ENCODE results near the gene CUBN.

DNA sequence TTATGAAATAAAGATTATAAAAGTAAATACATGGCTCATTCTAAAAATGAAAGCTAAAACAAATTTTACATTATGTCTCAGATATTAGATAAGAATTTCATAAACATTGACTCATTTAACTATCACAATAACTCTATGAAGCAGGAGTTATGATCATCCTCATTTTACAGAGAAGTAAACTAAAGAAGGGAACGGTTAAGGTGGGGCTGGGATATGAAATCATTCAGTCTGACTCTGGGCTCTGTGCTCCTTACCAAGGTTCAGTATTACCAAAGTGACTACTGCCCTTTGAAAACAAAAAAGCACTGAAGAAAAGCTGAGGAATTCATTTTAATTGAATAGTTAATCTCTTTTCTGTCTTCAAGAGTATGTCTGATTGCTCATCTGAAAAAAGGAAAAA, 22.1 kb upstream of the CUBN start:
- TF ChIP-seq BHLHE40 (IDR thresholded peaks at IDR 0.05; ENCODE audit: borderline replicate concordance in 1 of 2, low read depth in 2 of 2, low read length in 1 of 2) (no peak), POLR2AphosphoS5 (IDR thresholded peaks at IDR 0.05; ENCODE audit: low read length) (no peak), MEF2A (IDR thresholded peaks at IDR 0.05; ENCODE audit: insufficient read depth, low read depth, low read length) (no peak), RCOR1 (conservative IDR thresholded peaks at IDR 0.05; ENCODE audit: low read depth, low read length) (no peak), NFIC (IDR thresholded peaks at IDR 0.05; ENCODE audit: low read depth, low read length) (no peak), SRF (IDR thresholded peaks at IDR 0.05; ENCODE audit: low read depth in 2 of 2, low read length in 2 of 2) (no peak), EZH2 (IDR thresholded peaks at IDR 0.05; ENCODE audit: borderline replicate concordance, control insufficient read depth, low read depth, low read length) (no peak), BRCA1 (IDR thresholded peaks at IDR 0.05; ENCODE audit: low read depth, low read length) (no peak)
- TF ChIP-seq, protein P1, sequence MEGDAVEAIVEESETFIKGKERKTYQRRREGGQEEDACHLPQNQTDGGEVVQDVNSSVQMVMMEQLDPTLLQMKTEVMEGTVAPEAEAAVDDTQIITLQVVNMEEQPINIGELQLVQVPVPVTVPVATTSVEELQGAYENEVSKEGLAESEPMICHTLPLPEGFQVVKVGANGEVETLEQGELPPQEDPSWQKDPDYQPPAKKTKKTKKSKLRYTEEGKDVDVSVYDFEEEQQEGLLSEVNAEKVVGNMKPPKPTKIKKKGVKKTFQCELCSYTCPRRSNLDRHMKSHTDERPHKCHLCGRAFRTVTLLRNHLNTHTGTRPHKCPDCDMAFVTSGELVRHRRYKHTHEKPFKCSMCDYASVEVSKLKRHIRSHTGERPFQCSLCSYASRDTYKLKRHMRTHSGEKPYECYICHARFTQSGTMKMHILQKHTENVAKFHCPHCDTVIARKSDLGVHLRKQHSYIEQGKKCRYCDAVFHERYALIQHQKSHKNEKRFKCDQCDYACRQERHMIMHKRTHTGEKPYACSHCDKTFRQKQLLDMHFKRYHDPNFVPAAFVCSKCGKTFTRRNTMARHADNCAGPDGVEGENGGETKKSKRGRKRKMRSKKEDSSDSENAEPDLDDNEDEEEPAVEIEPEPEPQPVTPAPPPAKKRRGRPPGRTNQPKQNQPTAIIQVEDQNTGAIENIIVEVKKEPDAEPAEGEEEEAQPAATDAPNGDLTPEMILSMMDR (IDR thresholded peaks at IDR 0.05 in 2 of 3, conservative IDR thresholded peaks at IDR 0.05 in 1 of 3; ENCODE audit: control insufficient read depth in 2 of 3, extremely low read depth in 1 of 3, insufficient read depth in 1 of 3, low read depth in 3 of 3, low read length in 3 of 3) = no peak

All from GM12878 (cell line).